ENCODE results near the gene CCDC192. TPM values are rescaled to one million over a fixed set of nuclear protein-coding genes. Genes with fewer than 3 reads are reported as not detected.

CCDC192 gene
- total and polyA plus RNA-seq, 2 experiments from 2014 or later, result 0.40 TPM; not detected in 1

- no peaks in the 10 kb centered on the region for H3K9me3 Mint-ChIP-seq
- no peaks in the 10 kb centered on the region for H3K27me3 Mint-ChIP-seq (ENCODE audit: insufficient read depth, low read depth, poor library complexity)
- ATAC-seq (no peak), DNase-seq (ENCODE audit: low spot score) (peak; percentile 45)
- TF ChIP-seq, protein P1, sequence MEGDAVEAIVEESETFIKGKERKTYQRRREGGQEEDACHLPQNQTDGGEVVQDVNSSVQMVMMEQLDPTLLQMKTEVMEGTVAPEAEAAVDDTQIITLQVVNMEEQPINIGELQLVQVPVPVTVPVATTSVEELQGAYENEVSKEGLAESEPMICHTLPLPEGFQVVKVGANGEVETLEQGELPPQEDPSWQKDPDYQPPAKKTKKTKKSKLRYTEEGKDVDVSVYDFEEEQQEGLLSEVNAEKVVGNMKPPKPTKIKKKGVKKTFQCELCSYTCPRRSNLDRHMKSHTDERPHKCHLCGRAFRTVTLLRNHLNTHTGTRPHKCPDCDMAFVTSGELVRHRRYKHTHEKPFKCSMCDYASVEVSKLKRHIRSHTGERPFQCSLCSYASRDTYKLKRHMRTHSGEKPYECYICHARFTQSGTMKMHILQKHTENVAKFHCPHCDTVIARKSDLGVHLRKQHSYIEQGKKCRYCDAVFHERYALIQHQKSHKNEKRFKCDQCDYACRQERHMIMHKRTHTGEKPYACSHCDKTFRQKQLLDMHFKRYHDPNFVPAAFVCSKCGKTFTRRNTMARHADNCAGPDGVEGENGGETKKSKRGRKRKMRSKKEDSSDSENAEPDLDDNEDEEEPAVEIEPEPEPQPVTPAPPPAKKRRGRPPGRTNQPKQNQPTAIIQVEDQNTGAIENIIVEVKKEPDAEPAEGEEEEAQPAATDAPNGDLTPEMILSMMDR (conservative IDR thresholded peaks at IDR 0.05; ENCODE audit: low read depth in 2 of 2), result no peak
- TF ChIP-seq POLR2AphosphoS5 (IDR thresholded peaks at IDR 0.05; ENCODE audit: low read depth), result no peak
- no peak for TF ChIP-seq ZNF331 (CRISPR knock-in tag; IDR thresholded peaks at IDR 0.05; ENCODE audit: low read depth)
- TF ChIP-seq CREB1 (CRISPR knock-in tag; IDR thresholded peaks at IDR 0.05; ENCODE audit: low read depth), result no peak
- Histone ChIP-seq H3K9me2 (ENCODE audit: insufficient read depth) (0 out of 2 replicates have a peak, but pooled peaks cover 5% of the 10 kb centered on the region), H3K79me2 (replicated peaks; ENCODE audit: insufficient read depth) (no peaks in the 10 kb centered on the region), H2AFZ (no peak overlapping the region), H3K4me2 (no peak overlapping the region), H3K27ac (ENCODE audit: low read depth) (no peak overlapping the region), H3F3A (replicated peaks; ENCODE audit: low read depth) (no peaks in the 10 kb centered on the region), H3K4me3 (no peak overlapping the region), H4K20me1 (replicated peaks; ENCODE audit: insufficient read depth) (no peaks in the 10 kb centered on the region), H3K4me1 (ENCODE audit: insufficient read depth) (peaks cover 11% of the 10 kb centered on the region; the same call in 1 of the 2 replicates), H3K27me3 (ENCODE audit: insufficient read depth) (no peaks in the 10 kb centered on the region), H3K36me3 (ENCODE audit: insufficient read depth) (no peaks in the 10 kb centered on the region)
- peak overlapping the region; percentile 60 for H3K27ac Mint-ChIP-seq
- H3K4me3 Mint-ChIP-seq, result no peak overlapping the region
- no peaks in the 10 kb centered on the region for H3K36me3 Mint-ChIP-seq (ENCODE audit: low read depth)
- H3K4me1 Mint-ChIP-seq, result peaks cover 10% of the 10 kb centered on the region
Observed at GRCh38 chr5:127705120-127705892, 2.1 kb downstream of the CCDC192 start.

DNA sequence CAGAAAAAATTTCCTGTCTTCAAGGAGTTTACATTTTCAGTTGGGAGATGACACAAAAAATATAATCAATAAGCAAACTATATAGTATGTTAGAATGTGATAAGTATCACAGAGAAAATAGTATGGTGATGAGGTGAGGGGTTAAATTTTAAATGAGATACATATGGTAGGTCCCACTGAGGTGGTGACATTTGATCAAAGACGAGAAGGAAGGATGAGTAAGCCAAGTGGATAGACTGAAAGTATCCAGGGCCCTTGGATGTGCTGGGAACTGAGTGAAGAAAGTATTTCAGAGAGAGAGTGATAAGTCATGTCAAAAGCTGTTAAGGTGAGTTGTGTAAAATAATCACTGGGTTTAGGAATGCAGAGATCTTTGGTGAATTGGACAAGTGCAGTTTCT, 3.5 kb downstream of the CCDC192 start:
- Histone ChIP-seq H3K36me3 (ENCODE audit: insufficient read depth) (no peaks in the 10 kb centered on the region), H2AFZ (peak overlapping the region; percentile 56; the same call in 1 of the 2 replicates), H3K79me2 (replicated peaks; ENCODE audit: insufficient read depth) (no peaks in the 10 kb centered on the region), H3K4me2 (no peak overlapping the region), H3K9me2 (ENCODE audit: insufficient read depth) (0 out of 2 replicates have a peak, but pooled peaks cover 5% of the 10 kb centered on the region), H3F3A (replicated peaks; ENCODE audit: low read depth) (no peaks in the 10 kb centered on the region), H3K4me3 (no peak overlapping the region), H4K20me1 (replicated peaks; ENCODE audit: insufficient read depth) (no peaks in the 10 kb centered on the region), H3K4me1 (ENCODE audit: insufficient read depth) (peaks cover 11% of the 10 kb centered on the region; the same call in 1 of the 2 replicates), H3K27me3 (ENCODE audit: insufficient read depth) (no peaks in the 10 kb centered on the region), H3K27ac (ENCODE audit: low read depth) (no peak overlapping the region)
- H3K4me1 Mint-ChIP-seq, result peaks cover 10% of the 10 kb centered on the region
- TF ChIP-seq, protein P2, sequence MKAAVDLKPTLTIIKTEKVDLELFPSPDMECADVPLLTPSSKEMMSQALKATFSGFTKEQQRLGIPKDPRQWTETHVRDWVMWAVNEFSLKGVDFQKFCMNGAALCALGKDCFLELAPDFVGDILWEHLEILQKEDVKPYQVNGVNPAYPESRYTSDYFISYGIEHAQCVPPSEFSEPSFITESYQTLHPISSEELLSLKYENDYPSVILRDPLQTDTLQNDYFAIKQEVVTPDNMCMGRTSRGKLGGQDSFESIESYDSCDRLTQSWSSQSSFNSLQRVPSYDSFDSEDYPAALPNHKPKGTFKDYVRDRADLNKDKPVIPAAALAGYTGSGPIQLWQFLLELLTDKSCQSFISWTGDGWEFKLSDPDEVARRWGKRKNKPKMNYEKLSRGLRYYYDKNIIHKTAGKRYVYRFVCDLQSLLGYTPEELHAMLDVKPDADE (IDR thresholded peaks at IDR 0.05), result no peak
- no peak for TF ChIP-seq CREB1 (CRISPR knock-in tag; IDR thresholded peaks at IDR 0.05; ENCODE audit: low read depth)
- no peak for TF ChIP-seq ZNF331 (CRISPR knock-in tag; IDR thresholded peaks at IDR 0.05; ENCODE audit: low read depth)
- TF ChIP-seq POLR2AphosphoS5 (IDR thresholded peaks at IDR 0.05; ENCODE audit: low read depth), result no peak
- TF ChIP-seq JUNB (IDR thresholded peaks at IDR 0.05; ENCODE audit: unreplicated experiment), result no peak
- no peak for TF ChIP-seq NANOG (IDR thresholded peaks at IDR 0.05; ENCODE audit: borderline replicate concordance)
- no peak for TF ChIP-seq EZH2 (IDR thresholded peaks at IDR 0.05; ENCODE audit: low read depth, unreplicated experiment)
- TF ChIP-seq STAT1 (IDR thresholded peaks at IDR 0.05; ENCODE audit: unreplicated experiment), result no peak
- no peak for TF ChIP-seq EZH2phosphoT487 (IDR thresholded peaks at IDR 0.05; ENCODE audit: unreplicated experiment)
- no peak for TF ChIP-seq ZNF114 (CRISPR knock-in tag; IDR thresholded peaks at IDR 0.05)
- no peaks in the 10 kb centered on the region for H3K36me3 Mint-ChIP-seq (ENCODE audit: low read depth)
- peak overlapping the region; percentile 21 for H3K27ac Mint-ChIP-seq
- no peak overlapping the region for H3K4me3 Mint-ChIP-seq
- no peaks in the 10 kb centered on the region for H3K9me3 Mint-ChIP-seq
- DNase-seq (ENCODE audit: low spot score), result no peak
- ATAC-seq, result no peak
- H3K27me3 Mint-ChIP-seq (ENCODE audit: insufficient read depth, low read depth, poor library complexity), result no peaks in the 10 kb centered on the region
